WI38 (cell line): ENCODE results near the gene MYO1D.

Source experiments
- H3K4me3 ChIP-seq: 2 replicates; pipeline ENCODE4 v1.5.1; 2011; ENCODE audit warnings: low read depth, mild to moderate bottlenecking, control low read depth, low read length
- CTCF ChIP-seq: IDR thresholded peaks from 2 replicates; pipeline ENCODE4 v1.5.1; 2012; ENCODE audit warnings: low read depth, mild to moderate bottlenecking, control low read depth, low read length

Gene MYO1D

GRCh38 chr17:32780721-32781120, 96.2 kb downstream of the MYO1D start:
- TF ChIP-seq CTCF: no peak

GRCh38 chr17:32777922-32778321, 99.0 kb downstream of the MYO1D start:
- TF ChIP-seq CTCF: no peak
- no peak overlapping the region for H3K4me3 ChIP-seq

More at GRCh38 chr17:32780721-32781120, 96.2 kb downstream of the MYO1D start:
- H3K4me3 ChIP-seq: no peak overlapping the region

- no peak for TF ChIP-seq CTCF
These were observed 99.5 kb downstream of the MYO1D start for GRCh38 chr17:32777436-32777835.

GRCh38 chr17:32774695-32775084, 102.2 kb downstream of the MYO1D start:
- no peak for TF ChIP-seq CTCF
- H3K4me3 ChIP-seq: no peak overlapping the region

More at GRCh38 chr17:32777436-32777835, 99.5 kb downstream of the MYO1D start:
- no peak overlapping the region for H3K4me3 ChIP-seq

GRCh38 chr17:32773856-32774694, 102.8 kb downstream of the MYO1D start:
- TF ChIP-seq CTCF: no peak
- no peak overlapping the region for H3K4me3 ChIP-seq

GRCh38 chr17:32772453-32773025, 104.4 kb downstream of the MYO1D start:
- H3K4me3 ChIP-seq: no peak overlapping the region
- no peak for TF ChIP-seq CTCF

GRCh38 chr17:32771396-32771795, 105.5 kb downstream of the MYO1D start:
- H3K4me3 ChIP-seq: no peak overlapping the region
- no peak for TF ChIP-seq CTCF
